ENCODE data around the gene RNF223.

DNA sequence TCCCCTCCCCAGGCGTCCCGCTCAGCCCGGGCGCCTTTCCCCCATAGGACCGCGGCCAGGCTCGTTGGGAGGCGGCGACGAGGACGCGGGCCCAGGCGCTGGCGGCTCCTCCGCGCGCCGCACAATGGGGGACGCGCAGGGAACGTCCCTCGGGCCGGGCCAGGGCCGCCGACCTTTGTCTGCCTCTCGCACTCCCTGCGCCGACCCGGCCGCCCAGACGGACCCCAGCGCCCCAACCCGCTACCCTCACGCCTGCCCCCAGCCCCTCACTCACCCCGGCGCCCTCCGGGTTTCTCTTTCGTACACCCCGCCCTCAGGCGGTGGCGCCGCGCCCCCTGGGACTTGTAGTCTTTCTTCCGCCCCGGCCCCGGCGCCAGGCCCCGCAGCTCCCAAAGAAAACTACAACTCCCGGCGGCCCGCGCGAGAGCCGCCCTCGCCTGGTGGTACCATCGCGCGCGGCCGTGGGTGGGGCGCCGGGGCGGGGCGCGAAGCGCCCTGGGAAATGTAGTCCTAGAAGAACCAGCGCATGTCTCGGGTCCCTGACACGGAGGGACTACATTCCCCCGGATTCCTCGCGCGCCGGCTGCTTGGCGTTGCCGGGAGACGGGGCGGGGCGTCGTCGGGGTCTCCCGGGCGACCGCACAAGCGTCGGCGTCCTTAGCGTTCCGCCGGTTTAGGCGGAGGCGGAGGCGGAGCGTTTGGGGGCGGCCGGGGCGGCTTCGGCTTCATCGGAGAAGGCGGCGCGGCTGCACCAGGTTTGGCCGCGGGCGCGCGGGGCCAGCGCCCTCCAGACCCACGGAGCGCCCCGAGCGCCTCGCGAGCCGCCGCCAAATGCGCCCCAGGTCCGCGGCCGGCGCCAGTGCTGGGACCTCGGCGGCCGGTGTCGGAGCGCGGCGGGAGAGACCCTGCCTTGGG lies 41.9 kb upstream of the RNF223 start, which contains the start of gene C1orf159:
- TF ChIP-seq EZH2phosphoT487 (IDR thresholded peaks at IDR 0.05; ENCODE audit: low read depth, severe bottlenecking, unreplicated experiment) (no peak), CTCF (IDR thresholded peaks at IDR 0.05; ENCODE audit: poor library complexity) (no peak)
